Measurements from ENCODE around the gene CAMK2A.

Gene CAMK2A

DNA sequence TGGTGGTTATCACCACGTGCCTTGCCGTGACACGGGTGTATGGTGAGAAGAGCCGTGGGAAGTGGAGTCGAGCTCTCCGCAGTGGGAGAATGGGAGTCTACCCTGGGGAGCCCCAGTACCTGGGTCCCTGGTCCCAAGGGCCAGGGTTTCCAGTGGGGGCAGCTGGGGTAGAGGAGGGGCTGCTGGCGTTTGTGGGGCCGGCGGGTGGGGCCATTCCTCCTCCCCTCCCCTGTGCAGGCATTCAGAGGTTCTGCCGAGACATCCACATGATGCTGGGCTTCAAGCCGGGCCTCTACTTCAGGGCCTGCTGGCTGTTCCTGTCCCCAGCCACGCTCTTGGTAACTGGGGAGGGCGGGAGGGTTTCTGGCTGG is 85.0 kb downstream of the CAMK2A start:
- Histone ChIP-seq H3K27me3 (ENCODE audit: control insufficient read depth in 1 of 2, insufficient read depth in 2 of 2, low read length in 2 of 2) (no peaks in the 10 kb centered on the region), H3K9me3 (ENCODE audit: control insufficient read depth in 1 of 2, low read length in 2 of 2) (no peaks in the 10 kb centered on the region), H3K4me1 (ENCODE audit: control insufficient read depth in 1 of 2, insufficient read depth in 2 of 2, low read length in 2 of 2) (peaks cover 12 to 13% of the 10 kb centered on the region in 2 donors), H3K9ac (ENCODE audit: low read depth in 1 of 2, low read length in 2 of 2) (no peak overlapping the region), H3K36me3 (ENCODE audit: control insufficient read depth in 1 of 2, insufficient read depth in 2 of 2, low read length in 2 of 2) (no peaks in the 10 kb centered on the region), H3K27ac (ENCODE audit: low read depth, low read length) (no peak overlapping the region), H3K4me3 (ENCODE audit: low read depth in 1 of 2, low read length in 2 of 2) (no peak overlapping the region)

DNA sequence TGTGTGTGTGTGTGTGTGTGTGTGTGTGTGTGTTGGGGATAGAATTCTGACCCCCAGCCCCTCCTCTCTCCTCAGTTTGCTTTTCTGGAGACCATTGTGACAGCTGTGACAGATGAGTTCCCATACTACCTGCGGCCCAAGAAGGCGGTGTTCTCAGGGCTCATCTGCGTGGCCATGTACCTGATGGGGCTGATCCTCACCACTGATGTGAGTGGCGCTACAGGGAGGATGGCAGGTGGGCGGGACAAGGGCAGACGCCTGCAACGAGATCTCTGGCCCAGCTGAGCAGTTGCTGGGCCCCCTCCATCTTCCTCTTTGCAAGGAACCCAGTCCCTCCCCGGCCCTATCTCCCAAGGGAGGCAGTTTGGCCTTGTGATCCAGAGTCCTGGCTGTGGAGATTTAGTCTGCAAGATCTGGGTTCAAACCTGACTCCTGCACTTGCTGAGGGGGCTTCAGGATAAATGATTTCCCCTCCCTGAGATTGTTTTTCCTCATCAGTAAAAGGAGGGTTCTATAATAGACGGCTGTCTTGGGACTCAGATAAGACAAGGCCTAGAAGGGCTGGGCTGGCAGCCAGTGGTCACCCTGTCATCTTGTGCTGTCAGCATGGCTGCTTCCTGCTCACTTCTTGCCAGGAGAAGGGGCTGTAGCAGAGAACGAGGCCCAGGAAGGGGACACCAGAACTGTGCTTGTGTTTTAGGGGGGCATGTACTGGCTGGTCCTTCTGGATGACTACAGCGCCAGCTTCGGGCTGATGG is 85.6 kb downstream of the CAMK2A start:
- H3K4me3 ChIP-seq (ENCODE audit: low read depth in 1 of 2, low read length in 2 of 2) = no peak overlapping the region
- H3K4me1 ChIP-seq (ENCODE audit: control insufficient read depth in 1 of 2, insufficient read depth in 2 of 2, low read length in 2 of 2) = peaks cover 7% of the 10 kb centered on the region in 2 donors
- no peak overlapping the region for H3K27ac ChIP-seq (ENCODE audit: low read depth, low read length)
- no peaks in the 10 kb centered on the region for H3K27me3 ChIP-seq (ENCODE audit: control insufficient read depth in 1 of 2, insufficient read depth in 2 of 2, low read length in 2 of 2)
- no peaks in the 10 kb centered on the region for H3K9me3 ChIP-seq (ENCODE audit: control insufficient read depth in 1 of 2, low read length in 2 of 2)
- H3K9ac ChIP-seq (ENCODE audit: low read depth in 1 of 2, low read length in 2 of 2) = no peak overlapping the region
- H3K36me3 ChIP-seq (ENCODE audit: control insufficient read depth in 1 of 2, insufficient read depth in 2 of 2, low read length in 2 of 2) = no peaks in the 10 kb centered on the region

DNA sequence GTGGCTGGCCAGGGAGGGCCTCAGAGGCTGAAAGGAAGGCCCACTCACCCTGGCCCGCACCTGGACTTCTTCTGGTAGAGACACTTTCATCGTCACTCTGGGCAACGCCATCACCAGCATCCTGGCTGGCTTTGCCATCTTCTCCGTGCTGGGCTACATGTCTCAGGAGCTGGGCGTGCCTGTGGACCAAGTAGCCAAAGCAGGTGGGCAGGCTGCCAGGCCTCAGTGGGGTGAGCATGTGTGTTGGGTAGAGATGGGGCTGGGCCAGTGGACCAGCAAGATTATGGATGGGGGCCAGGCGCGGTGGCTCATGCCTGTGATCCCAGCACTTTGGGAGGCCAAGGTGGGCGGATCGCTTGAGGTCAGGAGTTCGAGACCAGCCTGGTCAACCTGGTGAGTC is 87.1 kb downstream of the CAMK2A start:
- Histone ChIP-seq H3K36me3 (ENCODE audit: control insufficient read depth in 1 of 2, insufficient read depth in 2 of 2, low read length in 2 of 2) (no peaks in the 10 kb centered on the region), H3K4me3 (ENCODE audit: low read depth in 1 of 2, low read length in 2 of 2) (no peak overlapping the region), H3K9me3 (ENCODE audit: control insufficient read depth in 1 of 2, low read length in 2 of 2) (no peaks in the 10 kb centered on the region), H3K4me1 (ENCODE audit: control insufficient read depth in 1 of 2, insufficient read depth in 2 of 2, low read length in 2 of 2) (no peaks in the 10 kb centered on the region), H3K27ac (ENCODE audit: low read depth, low read length) (no peak overlapping the region), H3K27me3 (ENCODE audit: control insufficient read depth in 1 of 2, insufficient read depth in 2 of 2, low read length in 2 of 2) (no peaks in the 10 kb centered on the region), H3K9ac (ENCODE audit: low read depth in 1 of 2, low read length in 2 of 2) (no peak overlapping the region)

DNA sequence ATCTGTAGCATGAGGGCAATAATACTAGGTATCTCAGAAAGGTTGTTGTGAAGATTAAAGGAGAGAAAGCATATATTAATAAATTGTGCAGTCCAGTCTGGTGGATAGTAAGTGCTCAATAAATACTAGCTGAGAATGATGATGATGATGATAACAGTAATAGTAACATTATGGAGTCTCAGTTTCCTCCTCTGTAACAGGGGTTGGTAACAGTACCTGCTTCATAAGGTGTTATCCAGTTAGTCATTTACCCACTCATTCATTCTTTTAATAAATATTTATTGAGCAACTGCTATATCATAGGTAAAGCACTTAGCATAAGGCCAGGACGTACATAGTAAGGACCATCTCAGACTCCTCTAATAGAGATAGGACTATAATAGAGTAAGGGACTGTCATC is 92.1 kb downstream of the CAMK2A start:
- Histone ChIP-seq H3K9ac (ENCODE audit: low read depth in 1 of 2, low read length in 2 of 2) (no peak overlapping the region), H3K4me1 (ENCODE audit: control insufficient read depth in 1 of 2, insufficient read depth in 2 of 2, low read length in 2 of 2) (no peaks in the 10 kb centered on the region), H3K4me3 (ENCODE audit: low read depth in 1 of 2, low read length in 2 of 2) (no peak overlapping the region), H3K27ac (ENCODE audit: low read depth, low read length) (no peak overlapping the region), H3K9me3 (ENCODE audit: control insufficient read depth in 1 of 2, low read length in 2 of 2) (no peaks in the 10 kb centered on the region), H3K27me3 (ENCODE audit: control insufficient read depth in 1 of 2, insufficient read depth in 2 of 2, low read length in 2 of 2) (no peaks in the 10 kb centered on the region), H3K36me3 (ENCODE audit: control insufficient read depth in 1 of 2, insufficient read depth in 2 of 2, low read length in 2 of 2) (no peaks in the 10 kb centered on the region)

DNA sequence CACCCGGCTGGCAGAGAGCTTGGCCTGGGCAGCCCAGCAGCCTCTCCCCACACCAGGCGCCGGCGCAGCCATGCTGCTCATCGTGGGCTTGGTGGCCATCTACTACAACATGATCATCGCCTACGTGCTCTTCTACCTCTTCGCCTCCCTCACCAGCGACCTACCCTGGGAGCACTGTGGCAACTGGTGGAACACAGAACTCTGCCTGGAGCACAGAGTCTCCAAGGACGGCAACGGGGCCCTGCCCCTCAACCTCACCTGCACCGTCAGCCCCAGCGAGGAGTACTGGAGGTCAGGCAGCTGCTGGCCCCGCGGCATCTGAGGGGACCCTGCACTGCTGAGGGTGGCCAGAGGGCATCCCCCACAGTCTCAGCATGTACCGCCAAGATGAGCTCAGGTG is 92.6 kb downstream of the CAMK2A start:
- Histone ChIP-seq H3K27ac (ENCODE audit: low read depth, low read length) (no peak overlapping the region), H3K4me3 (ENCODE audit: low read depth in 1 of 2, low read length in 2 of 2) (no peak overlapping the region), H3K9me3 (ENCODE audit: control insufficient read depth in 1 of 2, low read length in 2 of 2) (no peaks in the 10 kb centered on the region)

DNA sequence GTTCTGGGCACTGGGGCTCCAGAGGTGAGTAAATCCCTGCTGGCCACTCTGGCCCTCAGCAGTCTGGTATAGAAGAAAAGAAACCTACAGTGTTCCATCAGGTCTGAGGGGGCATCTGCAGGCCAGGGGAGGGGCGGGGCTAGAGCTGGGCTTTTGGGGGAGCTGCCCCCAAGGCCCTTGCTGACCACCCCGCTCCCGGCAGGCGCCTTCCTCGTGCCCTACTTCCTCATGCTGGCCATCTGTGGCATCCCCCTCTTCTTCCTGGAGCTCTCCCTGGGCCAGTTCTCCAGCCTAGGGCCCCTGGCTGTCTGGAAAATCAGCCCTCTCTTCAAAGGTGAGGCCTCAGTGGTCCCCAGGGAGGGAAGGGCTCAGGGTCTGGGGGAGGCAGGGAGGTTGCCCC is 93.1 kb downstream of the CAMK2A start:
- no peaks in the 10 kb centered on the region for H3K36me3 ChIP-seq (ENCODE audit: control insufficient read depth in 1 of 2, insufficient read depth in 2 of 2, low read length in 2 of 2)
- no peak overlapping the region for H3K9ac ChIP-seq (ENCODE audit: low read depth in 1 of 2, low read length in 2 of 2)
- H3K9me3 ChIP-seq (ENCODE audit: control insufficient read depth in 1 of 2, low read length in 2 of 2) = no peaks in the 10 kb centered on the region
- H3K4me1 ChIP-seq (ENCODE audit: control insufficient read depth in 1 of 2, insufficient read depth in 2 of 2, low read length in 2 of 2) = no peaks in the 10 kb centered on the region
- H3K27ac ChIP-seq (ENCODE audit: low read depth, low read length) = no peak overlapping the region
- H3K27me3 ChIP-seq (ENCODE audit: control insufficient read depth in 1 of 2, insufficient read depth in 2 of 2, low read length in 2 of 2) = no peaks in the 10 kb centered on the region
- no peak overlapping the region for H3K4me3 ChIP-seq (ENCODE audit: low read depth in 1 of 2, low read length in 2 of 2)

More for the DNA sequence above, 92.6 kb downstream of the CAMK2A start:
- no peaks in the 10 kb centered on the region for H3K27me3 ChIP-seq (ENCODE audit: control insufficient read depth in 1 of 2, insufficient read depth in 2 of 2, low read length in 2 of 2)
- H3K9ac ChIP-seq (ENCODE audit: low read depth in 1 of 2, low read length in 2 of 2) = no peak overlapping the region
- no peaks in the 10 kb centered on the region for H3K4me1 ChIP-seq (ENCODE audit: control insufficient read depth in 1 of 2, insufficient read depth in 2 of 2, low read length in 2 of 2)
- no peaks in the 10 kb centered on the region for H3K36me3 ChIP-seq (ENCODE audit: control insufficient read depth in 1 of 2, insufficient read depth in 2 of 2, low read length in 2 of 2)

DNA sequence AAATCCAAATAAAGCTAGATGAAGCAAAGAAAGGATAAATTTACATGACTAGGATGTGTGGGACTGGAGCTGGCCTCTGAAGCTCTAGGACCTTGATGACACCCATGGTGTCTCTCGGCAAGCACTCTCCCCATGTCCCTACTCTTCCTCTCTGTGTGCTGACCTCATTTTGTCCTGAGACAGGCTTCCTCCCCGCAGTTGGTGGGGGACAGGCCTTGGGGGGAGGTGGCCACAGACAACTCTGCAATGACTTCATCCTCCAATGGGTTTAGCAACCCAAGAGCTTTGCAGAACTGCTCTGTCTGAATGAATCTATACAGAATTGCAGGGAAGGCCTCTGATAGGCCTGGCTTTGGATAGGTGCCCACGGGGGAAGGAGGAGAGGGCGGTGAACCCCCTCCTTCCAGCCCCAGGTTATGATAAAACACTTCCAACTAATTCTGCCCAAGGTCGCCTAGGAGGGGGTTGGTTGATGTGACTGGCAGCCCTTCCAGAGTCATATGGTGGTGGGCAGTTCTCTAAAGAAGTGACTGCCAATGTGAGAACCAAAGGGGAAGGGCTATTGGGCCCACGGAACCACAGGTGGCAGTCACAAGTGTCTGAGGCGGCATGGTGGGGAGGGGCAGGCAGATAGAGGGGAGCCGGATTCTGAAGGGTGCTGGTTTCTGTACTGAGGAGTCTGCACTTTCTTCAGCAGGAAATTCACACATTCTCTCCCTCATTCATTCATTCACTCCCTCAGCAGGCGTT is 93.7 kb downstream of the CAMK2A start:
- no peak overlapping the region for H3K9ac ChIP-seq (ENCODE audit: low read depth in 1 of 2, low read length in 2 of 2)

DNA sequence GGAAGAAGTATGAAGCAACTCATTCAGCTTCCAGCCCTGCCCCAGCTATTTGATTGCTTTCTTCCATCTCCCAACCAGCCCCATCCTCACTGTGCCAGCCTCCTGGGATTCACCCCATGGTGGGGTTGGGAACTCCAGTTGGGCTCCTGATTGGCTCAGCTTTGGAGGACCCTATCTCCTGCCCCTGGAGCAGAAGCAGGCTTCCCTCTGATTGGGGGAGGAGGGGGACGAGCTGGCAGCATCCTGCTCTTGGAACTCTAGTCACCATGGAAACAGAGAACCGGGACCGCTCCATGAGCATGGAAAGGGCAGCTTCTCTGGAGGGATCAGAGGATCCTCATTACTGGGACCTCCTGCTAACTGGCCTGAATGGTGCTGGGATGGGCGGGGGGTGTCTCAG is 97.1 kb downstream of the CAMK2A start:
- Histone ChIP-seq H3K27me3 (ENCODE audit: control insufficient read depth in 1 of 2, insufficient read depth in 2 of 2, low read length in 2 of 2) (no peaks in the 10 kb centered on the region), H3K9ac (ENCODE audit: low read depth in 1 of 2, low read length in 2 of 2) (no peak overlapping the region), H3K4me3 (ENCODE audit: low read depth in 1 of 2, low read length in 2 of 2) (no peak overlapping the region), H3K27ac (ENCODE audit: low read depth, low read length) (no peak overlapping the region), H3K36me3 (ENCODE audit: control insufficient read depth in 1 of 2, insufficient read depth in 2 of 2, low read length in 2 of 2) (no peaks in the 10 kb centered on the region), H3K9me3 (ENCODE audit: control insufficient read depth in 1 of 2, low read length in 2 of 2) (no peaks in the 10 kb centered on the region), H3K4me1 (ENCODE audit: control insufficient read depth in 1 of 2, insufficient read depth in 2 of 2, low read length in 2 of 2) (peaks cover 17 to 22% of the 10 kb centered on the region in 2 donors)

More for the DNA sequence above, 93.7 kb downstream of the CAMK2A start:
- no peak overlapping the region for H3K27ac ChIP-seq (ENCODE audit: low read depth, low read length)
- no peaks in the 10 kb centered on the region for H3K4me1 ChIP-seq (ENCODE audit: control insufficient read depth in 1 of 2, insufficient read depth in 2 of 2, low read length in 2 of 2)
- no peaks in the 10 kb centered on the region for H3K27me3 ChIP-seq (ENCODE audit: control insufficient read depth in 1 of 2, insufficient read depth in 2 of 2, low read length in 2 of 2)
- no peaks in the 10 kb centered on the region for H3K9me3 ChIP-seq (ENCODE audit: control insufficient read depth in 1 of 2, low read length in 2 of 2)
- H3K36me3 ChIP-seq (ENCODE audit: control insufficient read depth in 1 of 2, insufficient read depth in 2 of 2, low read length in 2 of 2) = no peaks in the 10 kb centered on the region
- H3K4me3 ChIP-seq (ENCODE audit: low read depth in 1 of 2, low read length in 2 of 2) = no peak overlapping the region

DNA sequence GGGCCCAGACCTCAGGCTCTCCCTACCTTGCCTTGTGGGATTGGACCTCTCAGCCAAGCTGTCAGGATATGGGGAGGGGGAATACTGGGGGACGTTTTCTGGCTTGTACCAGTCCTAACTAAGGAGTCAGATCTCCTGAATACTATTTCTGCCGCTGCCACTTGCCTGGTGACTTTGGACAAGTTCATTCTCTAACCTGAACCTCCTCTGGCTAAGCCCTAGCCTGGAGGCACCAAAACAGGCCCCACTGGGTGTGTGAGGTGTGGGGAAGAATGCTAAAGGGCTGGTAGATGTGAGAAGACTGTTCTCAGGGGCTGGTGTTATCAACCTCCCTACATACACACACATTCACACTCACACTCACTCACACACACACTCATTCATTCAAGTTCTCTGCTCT is 98.6 kb downstream of the CAMK2A start:
- Histone ChIP-seq H3K36me3 (ENCODE audit: control insufficient read depth in 1 of 2, insufficient read depth in 2 of 2, low read length in 2 of 2) (no peaks in the 10 kb centered on the region), H3K4me3 (ENCODE audit: low read depth in 1 of 2, low read length in 2 of 2) (no peak overlapping the region), H3K9ac (ENCODE audit: low read depth in 1 of 2, low read length in 2 of 2) (no peak overlapping the region), H3K9me3 (ENCODE audit: control insufficient read depth in 1 of 2, low read length in 2 of 2) (no peaks in the 10 kb centered on the region), H3K27ac (ENCODE audit: low read depth, low read length) (no peak overlapping the region), H3K4me1 (ENCODE audit: control insufficient read depth in 1 of 2, insufficient read depth in 2 of 2, low read length in 2 of 2) (peaks cover 32 to 33% of the 10 kb centered on the region in 2 donors), H3K27me3 (ENCODE audit: control insufficient read depth in 1 of 2, insufficient read depth in 2 of 2, low read length in 2 of 2) (no peaks in the 10 kb centered on the region)

DNA sequence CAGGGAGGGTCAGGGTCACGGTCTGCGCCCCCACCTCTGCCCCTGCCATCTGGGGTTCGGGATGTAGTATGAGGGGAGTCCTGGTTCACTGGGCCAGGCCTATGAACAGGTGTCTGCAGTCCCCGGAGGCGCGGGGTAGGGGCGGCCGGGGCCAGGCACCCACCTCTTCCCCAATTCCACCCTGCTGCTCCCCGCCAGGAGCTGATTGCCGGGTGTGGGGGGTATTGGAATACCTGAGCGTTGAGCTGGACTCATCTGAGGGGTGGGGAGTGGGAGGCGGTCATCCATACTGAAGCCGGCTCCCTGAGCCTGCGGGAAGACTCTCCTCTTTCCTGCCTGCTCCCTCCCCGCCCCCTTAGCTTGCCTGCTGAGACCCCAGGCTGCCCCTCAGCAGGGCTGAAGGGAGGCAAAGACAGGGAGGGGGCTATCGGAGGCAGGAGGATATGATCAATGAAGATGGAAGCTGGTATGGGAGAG is 99.0 kb downstream of the CAMK2A start:
- Histone ChIP-seq H3K4me3 (ENCODE audit: low read depth in 1 of 2, low read length in 2 of 2) (no peak overlapping the region), H3K36me3 (ENCODE audit: control insufficient read depth in 1 of 2, insufficient read depth in 2 of 2, low read length in 2 of 2) (no peaks in the 10 kb centered on the region), H3K9ac (ENCODE audit: low read depth in 1 of 2, low read length in 2 of 2) (no peak overlapping the region), H3K27me3 (ENCODE audit: control insufficient read depth in 1 of 2, insufficient read depth in 2 of 2, low read length in 2 of 2) (no peaks in the 10 kb centered on the region), H3K9me3 (ENCODE audit: control insufficient read depth in 1 of 2, low read length in 2 of 2) (no peaks in the 10 kb centered on the region), H3K4me1 (ENCODE audit: control insufficient read depth in 1 of 2, insufficient read depth in 2 of 2, low read length in 2 of 2) (peaks cover 36 to 37% of the 10 kb centered on the region in 2 donors), H3K27ac (ENCODE audit: low read depth, low read length) (no peak overlapping the region)

Data from duodenal mucosa (tissue), 2 donors.